ENCODE results near the gene SCNN1B.
"Not testable (repeated sequence)": the region's sequence is repeated elsewhere in the genome, so short reads cannot be mapped to it uniquely, and the experiment has no call there.

SCNN1B gene

GRCh38 chr16:23355106-23355670 is 53.1 kb downstream of the SCNN1B start:
- no peak for DNase-seq (ENCODE audit: low read depth in 3 of 3)

- DNase-seq (ENCODE audit: low read depth in 3 of 3): no peak
These were observed 54.8 kb downstream of the SCNN1B start for GRCh38 chr16:23356941-23357340.

- DNase-seq (ENCODE audit: low read depth in 3 of 3): no peak
These were observed 55.7 kb downstream of the SCNN1B start for GRCh38 chr16:23357761-23358290.

- DNase-seq (ENCODE audit: low read depth in 3 of 3): no peak
These were observed 57.1 kb downstream of the SCNN1B start for GRCh38 chr16:23359092-23359760.

GRCh38 chr16:23362460-23363317 is 60.6 kb downstream of the SCNN1B start:
- DNase-seq (ENCODE audit: low read depth in 3 of 3): no peak

GRCh38 chr16:23365602-23366240 is 63.6 kb downstream of the SCNN1B start:
- no peak for DNase-seq (ENCODE audit: low read depth in 3 of 3)

- not testable (repeated sequence) for DNase-seq (ENCODE audit: low read depth in 3 of 3)
These were observed 64.2 kb downstream of the SCNN1B start for GRCh38 chr16:23366341-23366740.

GRCh38 chr16:23367564-23367963 is 65.5 kb downstream of the SCNN1B start:
- no peak for DNase-seq (ENCODE audit: low read depth in 3 of 3)

GRCh38 chr16:23367988-23368387 is 65.9 kb downstream of the SCNN1B start:
- DNase-seq (ENCODE audit: low read depth in 3 of 3): no peak

- DNase-seq (ENCODE audit: low read depth in 3 of 3): no peak
These were observed 66.4 kb downstream of the SCNN1B start for GRCh38 chr16:23368469-23368868.

- no peak for DNase-seq (ENCODE audit: low read depth in 3 of 3)
These were observed 67.3 kb downstream of the SCNN1B start for GRCh38 chr16:23369416-23369815.

GRCh38 chr16:23371368-23371767 is 69.3 kb downstream of the SCNN1B start:
- DNase-seq (ENCODE audit: low read depth in 3 of 3): no peak

GRCh38 chr16:23373436-23374219 is 71.5 kb downstream of the SCNN1B start:
- no peak for DNase-seq (ENCODE audit: low read depth in 3 of 3)

- DNase-seq (ENCODE audit: low read depth in 3 of 3): no peak
These were observed 72.8 kb downstream of the SCNN1B start for GRCh38 chr16:23374721-23375510.

- no peak for DNase-seq (ENCODE audit: low read depth in 3 of 3)
These were observed 73.5 kb downstream of the SCNN1B start for GRCh38 chr16:23375643-23376042.

- DNase-seq (ENCODE audit: low read depth in 3 of 3): no peak
These were observed 75.2 kb downstream of the SCNN1B start for GRCh38 chr16:23377071-23377931.

GRCh38 chr16:23378256-23378655 is 76.2 kb downstream of the SCNN1B start:
- no peak for DNase-seq (ENCODE audit: low read depth in 3 of 3)

- no peak for DNase-seq (ENCODE audit: low read depth in 3 of 3)
These were observed 76.8 kb downstream of the SCNN1B start for GRCh38 chr16:23378921-23379320.

GRCh38 chr16:23379707-23380106 is 77.6 kb downstream of the SCNN1B start:
- no peak for DNase-seq (ENCODE audit: low read depth in 3 of 3)
